HepG2 (cell line): ENCODE data around the gene FAM72C. TPM values are rescaled to one million over a fixed set of nuclear protein-coding genes. Genes with fewer than 3 reads are reported as not detected.
"Not testable (repeated sequence)": the region's sequence is repeated elsewhere in the genome, so short reads cannot be mapped to it uniquely, and the experiment has no call there.

Source experiments
- ATAC-seq: fragments of 200-7000 bp; cut with Tn5 transposase; 3 replicates; pipeline ENCODE4 v1.9.1; 2020; ENCODE audit warnings: mild to moderate bottlenecking, moderate library complexity
- BruUV-seq: library from RNA; stranded (reverse); fragments of 400-500 nt; replicated peaks from 2 replicates; lab custom pipeline; 2021; lab: Mats Ljungman, UMichigan
- CTCF ChIA-PET: fragments of 300-600 bp; formaldehyde crosslinking; extraction: SDS; loops from one replicate; lab custom pipeline; 2021; ENCODE audit warnings: low total read pairs, inconsistent platforms, low intra/inter-chr PET ratio; lab: Yijun Ruan, JAX
- POLR2A ChIA-PET: fragments of 350-600 bp; sonication (Branson Sonifier 250); formaldehyde crosslinking; loops from one replicate; lab custom pipeline; 2020; ENCODE audit warnings: antibody characterized with exemption, inconsistent platforms; lab: Yijun Ruan, JAX
- DNase-seq: peaks from one replicate; pipeline ENCODE4 v3.0.0-alpha.2; 2015; ENCODE audit warnings: low spot score
- FAIRE-seq: peaks from 3 replicates; lab custom pipeline; 2011; peaks lifted over from hg19 to GRCh38; lab: Jason Lieb, UNC
- H2AFZ ChIP-seq: one replicate; pipeline ENCODE4 v1.6.1; 2011; ENCODE audit warnings: low read length, inconsistent platforms
- H3K27ac ChIP-seq: fragments of 300-600 bp; 3 replicates; pipeline ENCODE4 v1.8.0; 2011; ENCODE audit warnings: mixed run types, mild to moderate bottlenecking, mixed read lengths, low read length, inconsistent platforms; ENCODE audit not compliant: insufficient read depth; ENCODE audit errors: extremely low read length
- H3K27me3 ChIP-seq, 2 experiments: fragments of 200-600 bp in 1 of 2; 2 replicates in 1 of 2; 3 replicates in 1 of 2; pipeline versions ENCODE4 v1.6.0 to v1.8.0; 2011; ENCODE audit warnings: low read length in 2 of 2, mild to moderate bottlenecking in 2 of 2, moderate library complexity in 2 of 2, inconsistent platforms in 1 of 2; ENCODE audit not compliant: insufficient read depth in 2 of 2, control insufficient read depth in 1 of 2
- H3K36me3 ChIP-seq, 2 experiments: fragments of 200-600 bp in 1 of 2; replicated peaks in 1 of 2; 2 replicates in 1 of 2; 3 replicates in 1 of 2; pipeline versions ENCODE4 v1.5.1 to v1.8.0; 2011; ENCODE audit warnings: low read length in 2 of 2, inconsistent platforms in 1 of 2; ENCODE audit not compliant: insufficient read depth in 2 of 2, control insufficient read depth in 1 of 2
- H3K4me1 ChIP-seq: 2 replicates; pipeline ENCODE4 v1.5.1; 2012; ENCODE audit warnings: low read length, inconsistent platforms; ENCODE audit not compliant: insufficient read depth
- H3K4me2 ChIP-seq: 2 replicates; pipeline ENCODE4 v1.6.0; 2011; ENCODE audit warnings: low read depth, low read length, inconsistent platforms
- H3K4me3 ChIP-seq, 3 experiments: fragments of 200-600 bp in 1 of 3; sonication (generic), shearing (Covaris generic) in 1 of 3; replicated peaks in 1 of 3; 2 replicates each; pipeline ENCODE4 v1.5.1; 2011 to 2016; ENCODE audit warnings: low read length in 3 of 3, inconsistent platforms in 2 of 3, low read depth in 2 of 3, mild to moderate bottlenecking in 2 of 3, control low read depth in 1 of 3, mixed read lengths in 1 of 3; ENCODE audit not compliant: insufficient read depth in 1 of 3
- H3K79me2 ChIP-seq: one replicate; pipeline ENCODE4 v1.6.1; 2011; ENCODE audit warnings: low read length, inconsistent platforms; ENCODE audit not compliant: insufficient read depth
- H3K9ac ChIP-seq: 2 replicates; pipeline ENCODE4 v1.6.0; 2011; ENCODE audit warnings: mild to moderate bottlenecking, low read depth, low read length, inconsistent platforms; ENCODE audit not compliant: insufficient read depth
- H3K9me3 ChIP-seq: 2 replicates; pipeline ENCODE4 v1.5.1; 2012; ENCODE audit warnings: mild to moderate bottlenecking, low read length
- H4K20me1 ChIP-seq: 2 replicates; pipeline ENCODE4 v1.6.0; 2011; ENCODE audit warnings: inconsistent platforms, mild to moderate bottlenecking, low read length, moderate library complexity; ENCODE audit not compliant: insufficient read depth
- STAG1 ChIP-seq: sonication (generic); formaldehyde crosslinking; IDR thresholded peaks from 2 replicates; pipeline ENCODE4 v1.4.0; 2020; ENCODE audit warnings: missing genetic modification reagents
- WGBS: methylation state at CpG from one replicate; pipeline ENCODE4 v1.1.6; 2017; ENCODE audit warnings: low lambda C conversion rate; 5-methylcytosine and 5-hydroxymethylcytosine counted together
- in situ Hi-C: cut with HindIII; loops from 2 replicates; pipeline ENCODE4 v1.10.0; 2017; ENCODE audit warnings: low pct_unique_long_range_greater_than_20kb; ENCODE audit not compliant: extremely low pct_ligation_motif_present
- intact Hi-C: fragments of 100-400 bp; cut with micrococcal nuclease; formaldehyde crosslinking; loops from one replicate; pipeline ENCODE4 v1.10.0; 2022; ENCODE audit not compliant: unreplicated experiment
- polyA plus RNA-seq, 8 experiments: library from polyadenylated mRNA; depleted of rRNA in 3 of 8; stranded (reverse) in 7 of 8; unstranded in 1 of 8; fragments of >200 nt; fragmentation: Illumina TruSeq in 4 of 8; extraction: Trizol in 4 of 8; gene quantifications; 2 replicates each; pipeline versions ENCODE4 v1.2.1 to v1.2.3, GENCODE V29; 2011 to 2016; ENCODE audit warnings: low read depth in 4 of 8, missing spikeins in 1 of 8, mixed read lengths in 1 of 8; ENCODE audit not compliant: insufficient read depth in 1 of 8
- total RNA-seq, 5 experiments: library from RNA; depleted of rRNA; stranded (reverse); fragments of >200 nt; fragmentation: Illumina TruSeq; extraction: Trizol; gene quantifications; 2 replicates each; pipeline ENCODE4 v1.2.3, GENCODE V29; 2016; ENCODE audit warnings: low read depth in 1 of 5

Gene FAM72C
- total and polyA plus RNA-seq, 2 of the 13 experiments (the other 11 are each of a cell fraction or from before 2014, with no cell fraction given): 2.8 to 3.9 TPM

GRCh38 chr1:143939666-143940065 lies 32.1 kb downstream of the FAM72C start:
- H2AFZ ChIP-seq, CTCF ChIA-PET, H3K4me2 ChIP-seq, H4K20me1 ChIP-seq, H3K4me3 ChIP-seq, H3K4me1 ChIP-seq, H3K27ac ChIP-seq, DNase-seq, intact Hi-C loops, BruUV-seq, in situ Hi-C loops, H3K9ac ChIP-seq, H3K27me3 ChIP-seq, POLR2A ChIA-PET, FAIRE-seq, H3K9me3 ChIP-seq, H3K36me3 ChIP-seq, ATAC-seq, H3K79me2 ChIP-seq: not testable (repeated sequence)
- WGBS: no CpG with 5 or more reads among the region's 2 CpGs

DNA sequence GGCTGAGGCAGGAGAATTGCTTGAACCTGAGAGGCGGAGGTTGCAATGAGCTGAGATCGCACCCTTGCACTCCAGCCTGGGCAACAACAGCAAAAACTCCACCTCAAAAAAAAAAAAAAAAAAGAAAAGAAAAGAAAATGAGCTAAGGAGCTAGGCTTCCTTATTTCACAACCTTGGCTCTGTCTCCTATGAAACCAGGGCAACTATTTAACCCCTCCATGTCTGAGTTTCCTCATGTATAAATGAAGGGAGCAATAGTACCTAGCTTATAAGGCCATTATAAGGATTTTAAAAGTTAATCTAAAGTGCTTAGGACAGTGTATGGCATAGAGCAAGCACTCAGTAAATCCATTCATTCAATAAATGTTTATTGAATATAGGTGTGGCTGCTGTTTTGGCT lies 32.9 kb downstream of the FAM72C start:
- FAIRE-seq, H3K4me3 ChIP-seq, H3K27ac ChIP-seq, H2AFZ ChIP-seq, H4K20me1 ChIP-seq, ATAC-seq, H3K36me3 ChIP-seq, H3K79me2 ChIP-seq, in situ Hi-C loops, H3K9ac ChIP-seq, H3K4me1 ChIP-seq, H3K27me3 ChIP-seq, CTCF ChIA-PET, H3K9me3 ChIP-seq, intact Hi-C loops, BruUV-seq, POLR2A ChIA-PET, H3K4me2 ChIP-seq, DNase-seq: not testable (repeated sequence)
- no CpG with 5 or more reads among the region's 2 CpGs for WGBS

DNA sequence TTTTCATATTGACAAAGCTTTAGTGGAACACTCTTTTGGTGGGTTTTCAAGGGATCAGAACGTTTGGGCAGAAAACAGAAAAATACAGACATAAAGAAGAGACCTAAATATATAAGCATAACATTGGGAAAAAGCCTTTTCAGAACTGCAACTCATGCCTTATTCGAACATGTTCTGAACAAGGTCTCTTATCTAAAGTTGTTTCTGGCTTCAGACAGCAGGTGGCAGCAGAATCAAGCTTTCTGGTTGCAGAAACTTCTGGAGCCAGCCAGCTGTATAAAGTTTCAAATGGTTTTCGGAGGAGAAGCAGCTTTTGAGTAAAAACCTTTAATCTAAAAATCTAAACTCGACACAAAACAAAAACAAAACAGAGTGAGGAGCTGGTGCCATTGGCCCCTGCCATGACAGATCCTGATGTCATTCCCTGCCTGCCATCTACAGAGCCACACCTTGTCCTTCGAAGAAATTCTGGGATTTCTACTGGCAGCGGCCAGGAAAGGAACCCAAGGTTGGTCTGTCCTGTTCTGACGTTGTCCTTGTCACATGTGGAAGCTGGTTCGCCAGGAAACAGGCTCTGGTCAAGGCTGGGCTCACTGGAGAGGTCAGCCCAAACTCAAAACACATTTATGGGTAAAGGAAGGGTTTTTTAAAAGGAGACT lies 35.2 kb downstream of the FAM72C start:
- 8% methylated on average over 2 of the region's 8 CpGs for WGBS
- intact Hi-C loops, H3K4me3 ChIP-seq, FAIRE-seq, H2AFZ ChIP-seq, H3K9me3 ChIP-seq, H3K4me1 ChIP-seq, CTCF ChIA-PET, H4K20me1 ChIP-seq, H3K27ac ChIP-seq, BruUV-seq, H3K36me3 ChIP-seq, H3K9ac ChIP-seq, H3K27me3 ChIP-seq, in situ Hi-C loops, POLR2A ChIA-PET, H3K79me2 ChIP-seq, H3K4me2 ChIP-seq: not testable (repeated sequence)
- TF ChIP-seq STAG1 (CRISPR knock-in tag): peak; percentile 56
- DNase-seq (peak; percentile 1), ATAC-seq (peak; percentile 54)

- H3K79me2 ChIP-seq, H3K27me3 ChIP-seq, H3K4me3 ChIP-seq, H3K9ac ChIP-seq, DNase-seq, POLR2A ChIA-PET, intact Hi-C loops, H3K4me2 ChIP-seq, H3K27ac ChIP-seq, in situ Hi-C loops, FAIRE-seq, H3K4me1 ChIP-seq, H4K20me1 ChIP-seq, H3K9me3 ChIP-seq, H2AFZ ChIP-seq, H3K36me3 ChIP-seq, BruUV-seq, CTCF ChIA-PET: not testable (repeated sequence)
- WGBS: no CpG with 5 or more reads among the region's 2 CpGs
- ATAC-seq: peak; percentile 46; the same call in 1 of the 3 replicates
Measured at GRCh38 chr1:143919127-143919526, 52.7 kb downstream of the FAM72C start.
